Measurements from ENCODE around the gene SNTG2.

GRCh38 chr2:1309507-1309906 lies 358.9 kb downstream of the SNTG2 start:
- TF ChIP-seq CTCF (IDR thresholded peaks at IDR 0.05) (no peak), ZFX (IDR thresholded peaks at IDR 0.05; ENCODE audit: borderline replicate concordance) (no peak)

Measured in 22Rv1 (cell line).